A673 (cell line): Measurements from ENCODE around the gene RUNX2. TPM values are rescaled to one million over a fixed set of nuclear protein-coding genes. Genes with fewer than 3 reads are reported as not detected.

Experiments
- BruUV-seq: library from RNA; stranded (reverse); fragments of 400-500 nt; replicated peaks from 2 replicates; lab custom pipeline; 2021; lab: Mats Ljungman, UMichigan
- CTCF ChIA-PET: fragments of 300-600 bp; sonication (Branson Sonifier 250); formaldehyde crosslinking; loops from one replicate; lab custom pipeline; 2022; ENCODE audit warnings: antibody characterized with exemption; lab: Charles Lee
- POLR2A ChIA-PET: fragments of 300-600 bp; sonication (Branson Sonifier 250); formaldehyde crosslinking; loops from one replicate; lab custom pipeline; 2022; ENCODE audit warnings: antibody characterized with exemption; ENCODE audit not compliant: low non-redundant PET; lab: Charles Lee
- DNase-seq: peaks from one replicate; pipeline ENCODE4 v3.0.0-alpha.2; 2015; ENCODE audit warnings: low spot score
- H3K27ac ChIP-seq: fragments of 200-600 bp; sonication (generic); 2 replicates; pipeline ENCODE4 v1.5.1; 2016; ENCODE audit warnings: mixed run types, low read depth, mild to moderate bottlenecking, mixed read lengths, antibody characterized with exemption, low read length; ENCODE audit not compliant: poor library complexity, severe bottlenecking
- H3K27me3 ChIP-seq: fragments of 200-600 bp; sonication (generic); replicated peaks from 2 replicates; pipeline ENCODE4 v1.6.1; 2017; ENCODE audit warnings: mixed run types, low read depth, mild to moderate bottlenecking, mixed read lengths, antibody characterized with exemption, low read length; ENCODE audit not compliant: insufficient read depth, poor library complexity
- H3K36me3 ChIP-seq: fragments of 200-600 bp; sonication (generic); 2 replicates; pipeline ENCODE4 v1.6.1; 2016; ENCODE audit warnings: mixed run types, mild to moderate bottlenecking, mixed read lengths, antibody characterized with exemption, low read length; ENCODE audit not compliant: insufficient read depth, poor library complexity, severe bottlenecking
- H3K4me1 ChIP-seq: fragments of 200-600 bp; sonication (generic); 2 replicates; pipeline ENCODE4 v1.6.1; 2017; ENCODE audit warnings: mixed run types, mild to moderate bottlenecking, mixed read lengths, antibody characterized with exemption, low read length; ENCODE audit not compliant: insufficient read depth, poor library complexity, severe bottlenecking
- H3K4me3 ChIP-seq: fragments of 200-600 bp; sonication (generic); 2 replicates; pipeline ENCODE4 v1.5.1; 2016; ENCODE audit warnings: low read depth, mixed run types, mild to moderate bottlenecking, mixed read lengths, low read length; ENCODE audit not compliant: poor library complexity, severe bottlenecking
- H3K9me3 ChIP-seq: fragments of 200-600 bp; sonication (generic); 2 replicates; pipeline ENCODE4 v1.6.1; 2016; ENCODE audit warnings: mixed run types, low read depth, mild to moderate bottlenecking, mixed read lengths, antibody characterized with exemption, low read length; ENCODE audit not compliant: poor library complexity, severe bottlenecking
- EZH2 ChIP-seq: fragments of 200-600 bp; sonication (generic); IDR thresholded peaks from 2 replicates; pipeline ENCODE4 v1.6.1; 2017; ENCODE audit warnings: borderline replicate concordance, low read depth, mild to moderate bottlenecking, mixed read lengths, antibody characterized with exemption, low read length; ENCODE audit not compliant: poor library complexity, severe bottlenecking
- intact Hi-C: fragments of 100-400 bp; cut with micrococcal nuclease; formaldehyde crosslinking; loops from one replicate; pipeline ENCODE4 v1.10.0; 2022; ENCODE audit not compliant: unreplicated experiment
- total RNA-seq: library from RNA; stranded (reverse); gene quantifications from 2 replicates; pipeline ENCODE4 v1.2.3, GENCODE V29; 2021
- TF ChIP-seq, protein P1 (sequence below): fragments of 300-800, 200-600 bp; sonication (generic); conservative IDR thresholded peaks from 2 replicates; pipeline ENCODE4 v1.5.1; 2017; ENCODE audit warnings: low read depth, mild to moderate bottlenecking, antibody characterized with exemption, low read length, moderate library complexity, mixed read lengths

RUNX2 gene
- total RNA-seq, 1 experiment from 2014 or later = 4.9 TPM

DNA sequence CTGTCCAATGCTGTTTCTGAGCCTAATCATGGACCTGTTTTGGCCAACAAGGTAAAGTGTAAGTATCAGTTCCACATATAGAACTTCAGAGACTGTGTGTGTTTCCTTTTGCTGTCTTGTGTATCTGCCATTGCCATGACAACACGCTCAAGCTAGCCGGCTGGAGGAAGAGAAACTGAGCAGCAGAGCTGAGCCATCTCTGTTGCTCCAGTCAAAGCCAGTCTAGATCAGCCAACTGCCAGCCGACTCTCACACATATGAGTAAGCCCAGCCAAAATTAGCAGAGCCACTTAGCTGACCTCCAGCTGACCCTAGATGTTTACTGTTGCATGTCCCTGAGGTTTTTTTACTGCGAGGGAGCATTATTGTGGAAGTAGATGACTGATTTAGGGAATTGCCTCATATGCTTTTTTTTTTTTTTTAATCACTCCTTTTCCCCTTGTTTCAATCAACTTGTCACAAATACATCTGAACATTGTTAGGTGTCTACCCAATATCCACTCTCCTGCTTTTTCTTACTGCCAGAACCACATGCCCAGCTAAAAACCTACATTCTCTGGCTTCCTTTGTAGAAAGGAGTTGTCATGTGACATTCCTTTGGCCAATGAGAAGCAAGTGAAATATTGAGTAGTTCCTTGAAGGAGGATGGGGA lies 353.9 kb downstream of the RUNX2 start:
- no peak for TF ChIP-seq EZH2
- TF ChIP-seq, protein P1, sequence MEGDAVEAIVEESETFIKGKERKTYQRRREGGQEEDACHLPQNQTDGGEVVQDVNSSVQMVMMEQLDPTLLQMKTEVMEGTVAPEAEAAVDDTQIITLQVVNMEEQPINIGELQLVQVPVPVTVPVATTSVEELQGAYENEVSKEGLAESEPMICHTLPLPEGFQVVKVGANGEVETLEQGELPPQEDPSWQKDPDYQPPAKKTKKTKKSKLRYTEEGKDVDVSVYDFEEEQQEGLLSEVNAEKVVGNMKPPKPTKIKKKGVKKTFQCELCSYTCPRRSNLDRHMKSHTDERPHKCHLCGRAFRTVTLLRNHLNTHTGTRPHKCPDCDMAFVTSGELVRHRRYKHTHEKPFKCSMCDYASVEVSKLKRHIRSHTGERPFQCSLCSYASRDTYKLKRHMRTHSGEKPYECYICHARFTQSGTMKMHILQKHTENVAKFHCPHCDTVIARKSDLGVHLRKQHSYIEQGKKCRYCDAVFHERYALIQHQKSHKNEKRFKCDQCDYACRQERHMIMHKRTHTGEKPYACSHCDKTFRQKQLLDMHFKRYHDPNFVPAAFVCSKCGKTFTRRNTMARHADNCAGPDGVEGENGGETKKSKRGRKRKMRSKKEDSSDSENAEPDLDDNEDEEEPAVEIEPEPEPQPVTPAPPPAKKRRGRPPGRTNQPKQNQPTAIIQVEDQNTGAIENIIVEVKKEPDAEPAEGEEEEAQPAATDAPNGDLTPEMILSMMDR = no peak
- H3K27me3 ChIP-seq = no peaks in the 10 kb centered on the region
- peaks cover 12% of the 10 kb centered on the region for H3K4me1 ChIP-seq
- POLR2A ChIA-PET = no interaction called here
- BruUV-seq = no TSS peak
- no peak overlapping the region for H3K27ac ChIP-seq
- no peak for DNase-seq
- H3K36me3 ChIP-seq = no peaks in the 10 kb centered on the region
- peaks cover 6% of the 10 kb centered on the region for H3K9me3 ChIP-seq
- intact Hi-C loops = no loop called here
- CTCF ChIA-PET = no interaction called here
- H3K4me3 ChIP-seq = no peak overlapping the region

DNA sequence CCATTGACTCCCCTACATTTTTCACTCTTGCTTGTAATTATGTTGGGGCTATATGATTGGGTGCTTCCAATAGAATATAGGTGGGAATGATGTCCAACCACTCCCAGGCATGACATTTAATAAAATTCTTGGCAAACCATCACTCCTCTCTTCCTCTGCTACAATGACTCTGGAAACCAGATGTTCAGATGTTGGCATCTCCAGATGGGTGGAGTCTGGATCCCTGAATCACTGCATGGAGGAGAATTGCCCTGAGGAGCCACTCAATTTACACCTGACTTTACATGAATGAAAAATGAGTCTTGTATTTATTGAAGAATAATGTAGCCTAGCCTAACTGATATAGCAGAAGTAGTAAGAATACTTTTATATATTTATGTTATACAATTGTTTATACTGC lies 356.3 kb downstream of the RUNX2 start:
- ChIA-PET POLR2A (no interaction called here), CTCF (no interaction called here)
- no TSS peak for BruUV-seq
- Histone ChIP-seq H3K9me3 (peaks cover 6% of the 10 kb centered on the region), H3K4me1 (no peaks in the 10 kb centered on the region), H3K27ac (no peak overlapping the region), H3K27me3 (no peaks in the 10 kb centered on the region), H3K4me3 (no peak overlapping the region), H3K36me3 (no peaks in the 10 kb centered on the region)
- DNase-seq = no peak
- TF ChIP-seq, protein P1 = no peak
- no peak for TF ChIP-seq EZH2
- intact Hi-C loops = no loop called here

DNA sequence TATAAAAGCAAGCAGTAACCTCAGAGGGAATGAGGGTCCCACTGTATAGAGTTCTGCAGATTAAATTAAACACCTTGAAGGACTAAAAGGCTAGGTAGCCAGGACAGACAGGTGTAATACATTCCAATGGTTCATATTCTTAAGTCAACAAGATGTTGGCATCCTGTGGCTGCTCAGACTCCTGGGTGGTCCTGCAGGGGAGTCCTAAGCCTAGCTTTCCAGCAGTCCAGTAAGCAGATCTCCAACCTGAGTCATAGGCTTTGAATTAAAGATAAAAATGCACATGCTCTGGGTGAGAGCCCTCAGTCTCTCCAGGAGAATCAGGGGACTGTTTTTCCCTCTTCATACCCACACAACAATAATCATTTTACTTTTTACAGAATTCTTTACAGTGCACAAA lies 356.9 kb downstream of the RUNX2 start:
- CTCF ChIA-PET = no interaction called here
- Histone ChIP-seq H3K27me3 (no peaks in the 10 kb centered on the region), H3K36me3 (no peaks in the 10 kb centered on the region), H3K4me3 (no peak overlapping the region), H3K4me1 (no peaks in the 10 kb centered on the region), H3K27ac (no peak overlapping the region), H3K9me3 (peaks cover under 1% of the 10 kb centered on the region)
- intact Hi-C loops = no loop called here
- no peak for DNase-seq
- BruUV-seq = no TSS peak
- POLR2A ChIA-PET = no interaction called here
- no peak for TF ChIP-seq EZH2
- TF ChIP-seq, protein P1 = no peak
